Endodermal cell (in vitro differentiated cells): ENCODE results near the gene USP2. TPM values are rescaled to one million over a fixed set of nuclear protein-coding genes. Genes with fewer than 3 reads are reported as not detected.

Source experiments
- DNase-seq: peaks from one replicate; pipeline ENCODE4 v3.0.0-alpha.2; 2017
- H3K27ac ChIP-seq: 2 replicates; pipeline ENCODE4 v1.5.1; 2013; ENCODE audit warnings: mild to moderate bottlenecking, low read depth, low read length, moderate library complexity
- H3K27me3 ChIP-seq: 2 replicates; pipeline ENCODE4 v1.6.1; 2013; ENCODE audit warnings: mild to moderate bottlenecking, low read length, moderate library complexity; ENCODE audit not compliant: insufficient read depth, control insufficient read depth, poor library complexity, severe bottlenecking
- H3K36me3 ChIP-seq: 2 replicates; pipeline ENCODE4 v1.7.0; 2013; ENCODE audit warnings: mild to moderate bottlenecking, low read length, moderate library complexity; ENCODE audit not compliant: control insufficient read depth, insufficient read depth
- H3K4me1 ChIP-seq: one replicate; pipeline ENCODE4 v1.7.0; 2013; ENCODE audit warnings: low read length; ENCODE audit not compliant: control insufficient read depth, insufficient read depth
- H3K4me3 ChIP-seq: 2 replicates; pipeline ENCODE4 v1.5.1; 2013; ENCODE audit warnings: mild to moderate bottlenecking, low read length, moderate library complexity
- H3K9ac ChIP-seq: 2 replicates; pipeline ENCODE4 v1.6.1; 2013; ENCODE audit warnings: mild to moderate bottlenecking, low read length, moderate library complexity; ENCODE audit not compliant: poor library complexity, severe bottlenecking; ENCODE audit errors: extremely low read depth
- H3K9me3 ChIP-seq: 2 replicates; pipeline ENCODE4 v1.6.1; 2013; ENCODE audit warnings: mild to moderate bottlenecking, low read length, moderate library complexity; ENCODE audit not compliant: control insufficient read depth
- H3K27ac Mint-ChIP-seq: 2 replicates; pipeline ENCODE4 v1.8.0; 2020; ENCODE audit warnings: mixed read lengths
- H3K27me3 Mint-ChIP-seq: 2 replicates; pipeline ENCODE4 v1.8.0; 2021; ENCODE audit warnings: mild to moderate bottlenecking, mixed read lengths; ENCODE audit not compliant: insufficient read depth
- H3K36me3 Mint-ChIP-seq: 2 replicates; pipeline ENCODE4 v1.8.0; 2020; ENCODE audit warnings: low read depth, mixed read lengths
- H3K4me1 Mint-ChIP-seq: 2 replicates; pipeline ENCODE4 v1.8.0; 2020; ENCODE audit warnings: mixed read lengths
- H3K4me3 Mint-ChIP-seq: 2 replicates; pipeline ENCODE4 v1.8.0; 2020; ENCODE audit warnings: mild to moderate bottlenecking, moderate library complexity, mixed read lengths
- H3K9me3 Mint-ChIP-seq: 2 replicates; pipeline ENCODE4 v1.8.0; 2020; ENCODE audit warnings: mild to moderate bottlenecking, mixed read lengths
- CTCF ChIP-seq: fragments of 200-600 bp; sonication (generic); conservative IDR thresholded peaks from 2 replicates; pipeline ENCODE4 v1.5.0; 2021; ENCODE audit warnings: antibody characterized with exemption, mild to moderate bottlenecking
- WGBS, 2 experiments: methylation state at CpG; one replicate each; pipeline versions ENCODE4 v1.1.5 to v1.1.7; 2013; ENCODE audit warnings: missing lambda C conversion rate in 2 of 2, mixed read lengths in 1 of 2; ENCODE audit not compliant: insufficient coverage in 1 of 2, insufficient read length in 1 of 2; 5-methylcytosine and 5-hydroxymethylcytosine counted together
- total RNA-seq, 2 donors: library from RNA; stranded (reverse); fragmentation: NEBNext Ultra II Directional in 1 of 2; extraction: Animal tissue kit (Norgen Biotek cat#: 25700) in 1 of 2; gene quantifications; 2 replicates in 1 of 2; 3 replicates in 1 of 2; pipeline ENCODE4 v1.2.1, GENCODE V29; 2021

USP2 gene
- total RNA-seq, 2 donors from 2014 or later = 17.8 to 21.1 TPM

- H3K9ac ChIP-seq = no peak overlapping the region
- peaks cover 1% of the 10 kb centered on the region for H3K9me3 Mint-ChIP-seq
- H3K27me3 Mint-ChIP-seq = peaks cover 73% of the 10 kb centered on the region
- H3K4me3 Mint-ChIP-seq = no peak overlapping the region
- no peaks in the 10 kb centered on the region for H3K36me3 ChIP-seq
- no peak overlapping the region for H3K27ac ChIP-seq
- no peaks in the 10 kb centered on the region for H3K4me1 ChIP-seq
- peaks cover 42% of the 10 kb centered on the region for H3K27me3 ChIP-seq
- TF ChIP-seq CTCF = no peak
- no peak overlapping the region for H3K27ac Mint-ChIP-seq
- no peak overlapping the region for H3K4me3 ChIP-seq
- DNase-seq = no peak
- H3K9me3 ChIP-seq = no peaks in the 10 kb centered on the region
- 83 to 84% methylated on average over 1 to 2 of the region's 2 CpGs for WGBS, 2 experiments
- no peaks in the 10 kb centered on the region for H3K36me3 Mint-ChIP-seq
- no peaks in the 10 kb centered on the region for H3K4me1 Mint-ChIP-seq
Observed at GRCh38 chr11:119347242-119347641, 34.2 kb downstream of the USP2 start.

GRCh38 chr11:119346605-119347004, 34.9 kb downstream of the USP2 start, which contains the start of gene MFRP:
Gene MFRP (minus strand): TSS chr11:119346705. CDS start chr11:119346513, 192 bp downstream.
- no peaks in the 10 kb centered on the region for H3K36me3 ChIP-seq
- peaks cover 73% of the 10 kb centered on the region for H3K27me3 Mint-ChIP-seq
- H3K4me1 ChIP-seq = no peaks in the 10 kb centered on the region
- no peaks in the 10 kb centered on the region for H3K9me3 ChIP-seq
- H3K36me3 Mint-ChIP-seq = no peaks in the 10 kb centered on the region
- peaks cover 1% of the 10 kb centered on the region for H3K9me3 Mint-ChIP-seq
- no peak for DNase-seq
- H3K4me1 Mint-ChIP-seq = no peaks in the 10 kb centered on the region
- no peak within 1 kb of the TSS for H3K4me3 ChIP-seq
- WGBS, 2 experiments = 79 to 83% methylated on average over 1 to 6 of the region's 6 CpGs
- no peak within 1 kb of the TSS for H3K4me3 Mint-ChIP-seq
- peaks cover 48% of the 10 kb centered on the region for H3K27me3 ChIP-seq
- no peak for TF ChIP-seq CTCF
- no peak within 1 kb of the TSS for H3K27ac Mint-ChIP-seq
- no peak within 1 kb of the TSS for H3K9ac ChIP-seq
- H3K27ac ChIP-seq = no peak within 1 kb of the TSS

- DNase-seq = no peak
- H3K36me3 ChIP-seq = no peaks in the 10 kb centered on the region
- peaks cover 57% of the 10 kb centered on the region for H3K27me3 ChIP-seq
- peaks cover 1% of the 10 kb centered on the region for H3K9me3 Mint-ChIP-seq
- peaks cover 75% of the 10 kb centered on the region for H3K27me3 Mint-ChIP-seq
- no peak overlapping the region for H3K4me3 Mint-ChIP-seq
- H3K4me1 ChIP-seq = no peaks in the 10 kb centered on the region
- no peak overlapping the region for H3K9ac ChIP-seq
- 89 to 90% methylated on average over 7 to 12 of the region's 12 CpGs for WGBS, 2 experiments
- H3K36me3 Mint-ChIP-seq = no peaks in the 10 kb centered on the region
- no peaks in the 10 kb centered on the region for H3K9me3 ChIP-seq
- TF ChIP-seq CTCF = no peak
- no peak overlapping the region for H3K27ac Mint-ChIP-seq
- no peak overlapping the region for H3K27ac ChIP-seq
- no peaks in the 10 kb centered on the region for H3K4me1 Mint-ChIP-seq
- H3K4me3 ChIP-seq = no peak overlapping the region
Observed at GRCh38 chr11:119345685-119346084, 35.8 kb downstream of the USP2 start.
